ENCODE results near the gene FOXB2. TPM values are rescaled to one million over a fixed set of nuclear protein-coding genes. Genes with fewer than 3 reads are reported as not detected.
A peak's percentile ranks its signal among the peaks of the same experiment; 100 is the strongest.

FOXB2 gene
- total and polyA plus RNA-seq, 2 of the 13 experiments (the other 11 are each of a cell fraction or from before 2014, with no cell fraction given) = not detected

GRCh38 chr9:77011973-77012821 is 7.3 kb upstream of the FOXB2 start:
- Histone ChIP-seq H3K36me3 (replicated peaks in 1 of 2; ENCODE audit: control insufficient read depth in 1 of 2, insufficient read depth in 2 of 2, low read length in 2 of 2) (no peaks in the 10 kb centered on the region), H3K27ac (ENCODE audit: extremely low read length, insufficient read depth, low read length) (no peak overlapping the region), H3K4me1 (ENCODE audit: insufficient read depth, low read length) (no peaks in the 10 kb centered on the region), H3K9me3 (ENCODE audit: low read length) (no peaks in the 10 kb centered on the region), H4K20me1 (ENCODE audit: insufficient read depth, low read length) (no peaks in the 10 kb centered on the region), H3K9ac (ENCODE audit: insufficient read depth, low read depth, low read length) (no peak overlapping the region), H3K4me2 (ENCODE audit: low read depth, low read length) (peak overlapping the region; percentile 55), H3K4me3 (replicated peaks in 1 of 3; ENCODE audit: insufficient read depth in 1 of 3, low read depth in 2 of 3, low read length in 3 of 3) (no peak overlapping the region; a peak in 1 of 6 replicates), H3K79me2 (ENCODE audit: insufficient read depth, low read length) (no peaks in the 10 kb centered on the region), H2AFZ (ENCODE audit: low read length) (no peak overlapping the region), H3K27me3 (ENCODE audit: control insufficient read depth in 1 of 2, insufficient read depth in 2 of 2, low read length in 2 of 2) (peaks cover 4 to 54% of the 10 kb centered on the region in 2 experiments)
- in situ Hi-C loops (cut with HindIII; ENCODE audit: extremely low pct_ligation_motif_present, low pct_unique_long_range_greater_than_20kb) = no loop called here
- CTCF ChIA-PET (ENCODE audit: low intra/inter-chr PET ratio, low total read pairs) = interaction anchor here (2.6 kb wide), 1 partner anchor 202 kb away, joined by 15 read pairs; no protein-coding TSS in a partner anchor
- ATAC-seq = peak; percentile 96
- intact Hi-C loops (cut with micrococcal nuclease; ENCODE audit: unreplicated experiment) = loop anchor here (1.0 kb wide), 1 partner anchor 202 kb away; no protein-coding TSS in a partner anchor
- BruUV-seq (replicated peaks) = no TSS peak
- DNase-seq (ENCODE audit: low spot score) = peak; percentile 20
- POLR2A ChIA-PET = no interaction called here
- FAIRE-seq = no peak
- WGBS (ENCODE audit: low lambda C conversion rate) = 15% methylated on average over 19 of the region's 42 CpGs
- TF ChIP-seq MTERF4 (CRISPR knock-in tag; IDR thresholded peaks at IDR 0.05) (no peak), RNF2 (conservative IDR thresholded peaks at IDR 0.05; ENCODE audit: low read depth) (peak; percentile 40; the same call in 1 of the 2 replicates), ZNF562 (CRISPR knock-in tag; IDR thresholded peaks at IDR 0.05; ENCODE audit: borderline replicate concordance) (no peak), ZNF136 (CRISPR knock-in tag; IDR thresholded peaks at IDR 0.05; ENCODE audit: low read depth) (no peak), RAD21 (CRISPR knock-in tag; IDR thresholded peaks at IDR 0.05) (peak; percentile 38; the same call in 1 of the 2 replicates), ZNF260 (CRISPR knock-in tag; IDR thresholded peaks at IDR 0.05; ENCODE audit: borderline replicate concordance, low read depth) (no peak), ZNF800 (CRISPR knock-in tag; IDR thresholded peaks at IDR 0.05) (peak; percentile 70; the same call in 1 of the 2 replicates), ZNF574 (CRISPR knock-in tag; IDR thresholded peaks at IDR 0.05) (peak; percentile 47; the same call in 1 of the 2 replicates), CTCF (CRISPR knock-in tag; IDR thresholded peaks at IDR 0.05) (peak; percentile 88), MLLT10 (CRISPR knock-in tag; IDR thresholded peaks at IDR 0.05) (no peak), ZNF275 (CRISPR knock-in tag; IDR thresholded peaks at IDR 0.05; ENCODE audit: borderline replicate concordance) (no peak), KDM2A (CRISPR knock-in tag; IDR thresholded peaks at IDR 0.05; ENCODE audit: borderline replicate concordance, low read depth) (peak; percentile 62; the same call in 1 of the 2 replicates), HES4 (CRISPR knock-in tag; IDR thresholded peaks at IDR 0.05; ENCODE audit: borderline replicate concordance) (no peak)
